Gastroesophageal sphincter (tissue), 3 donors: ENCODE data around the gene PHF23.

Experiments used
- EP300 ChIP-seq: sonication (generic); formaldehyde crosslinking; IDR thresholded peaks from one replicate; pipeline ENCODE4 v1.6.1; 2017; ENCODE audit warnings: antibody characterized with exemption, mild to moderate bottlenecking
- POLR2A ChIP-seq, 2 donors: fragments of 450-650 bp; IDR thresholded peaks; one replicate each; pipeline ENCODE4 v1.6.1; 2017; ENCODE audit warnings: antibody characterized with exemption in 2 of 2, mild to moderate bottlenecking in 2 of 2, moderate library complexity in 1 of 2
- POLR2AphosphoS5 ChIP-seq: sonication (generic); formaldehyde crosslinking; IDR thresholded peaks from one replicate; pipeline ENCODE4 v1.6.1; 2017; ENCODE audit warnings: antibody characterized with exemption
- TF ChIP-seq, protein P1 (sequence below), 4 experiments: fragments of 200-600 bp in 2 of 4; fragments of 450-650 bp in 2 of 4; sonication (generic) in 1 of 4; IDR thresholded peaks; one replicate each; pipeline ENCODE4 v1.5.1; 2017 to 2019; ENCODE audit warnings: antibody characterized with exemption in 4 of 4, mild to moderate bottlenecking in 2 of 4, moderate library complexity in 2 of 4

DNA sequence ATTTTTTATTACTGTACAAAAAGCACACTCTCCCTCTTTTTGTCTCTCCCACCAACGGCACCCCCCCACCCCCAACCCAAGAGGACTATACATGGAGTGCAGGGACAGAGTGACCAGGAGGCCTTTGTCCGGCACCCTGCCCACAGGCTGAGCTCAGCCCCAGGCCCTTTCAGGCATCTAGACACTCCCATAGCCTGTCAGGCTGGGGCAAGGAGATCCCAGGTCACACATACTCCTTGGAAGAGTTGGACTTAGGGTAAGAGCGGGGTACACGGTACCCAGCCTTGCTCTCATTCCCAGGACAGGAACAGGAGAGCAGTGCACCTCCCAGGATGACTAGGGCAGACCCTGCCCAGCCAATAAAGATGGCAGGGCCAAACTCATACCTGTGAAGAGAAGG lies 20.9 kb upstream of the PHF23 start:
- TF ChIP-seq, protein P1, sequence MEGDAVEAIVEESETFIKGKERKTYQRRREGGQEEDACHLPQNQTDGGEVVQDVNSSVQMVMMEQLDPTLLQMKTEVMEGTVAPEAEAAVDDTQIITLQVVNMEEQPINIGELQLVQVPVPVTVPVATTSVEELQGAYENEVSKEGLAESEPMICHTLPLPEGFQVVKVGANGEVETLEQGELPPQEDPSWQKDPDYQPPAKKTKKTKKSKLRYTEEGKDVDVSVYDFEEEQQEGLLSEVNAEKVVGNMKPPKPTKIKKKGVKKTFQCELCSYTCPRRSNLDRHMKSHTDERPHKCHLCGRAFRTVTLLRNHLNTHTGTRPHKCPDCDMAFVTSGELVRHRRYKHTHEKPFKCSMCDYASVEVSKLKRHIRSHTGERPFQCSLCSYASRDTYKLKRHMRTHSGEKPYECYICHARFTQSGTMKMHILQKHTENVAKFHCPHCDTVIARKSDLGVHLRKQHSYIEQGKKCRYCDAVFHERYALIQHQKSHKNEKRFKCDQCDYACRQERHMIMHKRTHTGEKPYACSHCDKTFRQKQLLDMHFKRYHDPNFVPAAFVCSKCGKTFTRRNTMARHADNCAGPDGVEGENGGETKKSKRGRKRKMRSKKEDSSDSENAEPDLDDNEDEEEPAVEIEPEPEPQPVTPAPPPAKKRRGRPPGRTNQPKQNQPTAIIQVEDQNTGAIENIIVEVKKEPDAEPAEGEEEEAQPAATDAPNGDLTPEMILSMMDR (IDR thresholded peaks at IDR 0.05), result no peak
- TF ChIP-seq POLR2AphosphoS5, result no peak
- TF ChIP-seq POLR2A (IDR thresholded peaks at IDR 0.05), result no peak
- TF ChIP-seq EP300, result no peak
